IMR-90 (cell line): Measurements from ENCODE around the gene KDM1A. TPM values are rescaled to one million over a fixed set of nuclear protein-coding genes. Genes with fewer than 3 reads are reported as not detected.
A peak's percentile ranks its signal among the peaks of the same experiment; 100 is the strongest.
"Not testable (repeated sequence)": the region's sequence is repeated elsewhere in the genome, so short reads cannot be mapped to it uniquely, and the experiment has no call there.

Source experiments
- ATAC-seq: fragments of 200-7000 bp; cut with Tn5 transposase; 2 replicates; pipeline ENCODE4 v1.9.1; 2020; ENCODE audit warnings: low read depth, mild to moderate bottlenecking, moderate library complexity
- BruUV-seq: library from RNA; stranded (reverse); fragments of 400-500 nt; replicated peaks from 2 replicates; lab custom pipeline; 2021; lab: Mats Ljungman, UMichigan
- CTCF ChIA-PET: fragments of 300-600 bp; formaldehyde crosslinking; extraction: SDS; loops from one replicate; lab custom pipeline; 2021; ENCODE audit warnings: antibody characterized with exemption; lab: Yijun Ruan, JAX
- POLR2A ChIA-PET: fragments of 300-600 bp; sonication (Branson Sonifier 250); formaldehyde crosslinking; loops from one replicate; lab custom pipeline; 2022; ENCODE audit warnings: antibody characterized with exemption; ENCODE audit not compliant: unreplicated experiment; lab: Charles Lee
- DNase-seq: peaks from one replicate; pipeline ENCODE4 v3.0.0; 2013
- H2AFZ ChIP-seq: replicated peaks from 2 replicates; pipeline ENCODE3; 2013; ENCODE audit warnings: low read length, mild to moderate bottlenecking; ENCODE audit not compliant: poor library complexity
- H2AK5ac ChIP-seq: 2 replicates; pipeline ENCODE4 v1.6.1; 2013; ENCODE audit warnings: low read depth, low read length, inconsistent platforms
- H2AK9ac ChIP-seq: replicated peaks from 2 replicates; pipeline ENCODE3; 2013; ENCODE audit warnings: mild to moderate bottlenecking, low read depth, low read length, moderate library complexity; ENCODE audit not compliant: poor library complexity
- H2BK120ac ChIP-seq: 2 replicates; pipeline ENCODE4 v1.6.1; 2013; ENCODE audit warnings: low read depth, low read length, inconsistent platforms
- H2BK15ac ChIP-seq: 3 replicates; pipeline ENCODE4 v1.6.1; 2013; ENCODE audit warnings: low read depth, low read length, inconsistent platforms
- H2BK20ac ChIP-seq: 2 replicates; pipeline ENCODE4 v1.6.1; 2013; ENCODE audit warnings: low read depth, mild to moderate bottlenecking, inconsistent platforms, low read length, moderate library complexity
- H2BK5ac ChIP-seq: 2 replicates; pipeline ENCODE4 v1.6.1; 2013; ENCODE audit warnings: mild to moderate bottlenecking, low read depth, low read length, inconsistent platforms; ENCODE audit not compliant: poor library complexity, severe bottlenecking
- H3K14ac ChIP-seq: replicated peaks from 2 replicates; pipeline ENCODE4 v1.6.1; 2013; ENCODE audit warnings: low read depth, low read length, inconsistent platforms
- H3K18ac ChIP-seq: 2 replicates; pipeline ENCODE4 v1.6.1; 2013; ENCODE audit warnings: low read depth, low read length, control low read depth
- H3K23ac ChIP-seq: 2 replicates; pipeline ENCODE4 v1.6.1; 2013; ENCODE audit warnings: low read depth, low read length, inconsistent platforms
- H3K27ac ChIP-seq: 2 replicates; pipeline ENCODE4 v1.5.1; 2013; ENCODE audit warnings: mild to moderate bottlenecking, control low read depth, low read length; ENCODE audit not compliant: insufficient read depth
- H3K27me3 ChIP-seq: 2 replicates; pipeline ENCODE4 v1.6.1; 2013; ENCODE audit warnings: low read length; ENCODE audit not compliant: control insufficient read depth, insufficient read depth
- H3K36me3 ChIP-seq: 2 replicates; pipeline ENCODE4 v1.6.1; 2013; ENCODE audit warnings: low read length, mixed read lengths; ENCODE audit not compliant: control insufficient read depth, insufficient read depth
- H3K4ac ChIP-seq: 2 replicates; pipeline ENCODE4 v1.6.1; 2013; ENCODE audit warnings: low read depth, low read length, inconsistent platforms
- H3K4me1 ChIP-seq: 2 replicates; pipeline ENCODE4 v1.6.1; 2013; ENCODE audit warnings: low read length, mixed read lengths; ENCODE audit not compliant: control insufficient read depth, insufficient read depth
- H3K4me2 ChIP-seq: 2 replicates; pipeline ENCODE4 v1.6.1; 2013; ENCODE audit warnings: low read depth, mild to moderate bottlenecking, control low read depth, low read length, moderate library complexity
- H3K4me3 ChIP-seq: 2 replicates; pipeline ENCODE4 v1.5.1; 2013; ENCODE audit warnings: low read depth, mild to moderate bottlenecking, control low read depth, low read length, moderate library complexity; ENCODE audit not compliant: insufficient read depth
- H3K56ac ChIP-seq: 2 replicates; pipeline ENCODE4 v1.6.1; 2013; ENCODE audit warnings: low read length, inconsistent platforms; ENCODE audit not compliant: insufficient read depth; ENCODE audit errors: extremely low read depth
- H3K79me1 ChIP-seq, 2 experiments: 2 replicates each; pipeline ENCODE4 v1.6.1; 2013; ENCODE audit warnings: low read length in 2 of 2, inconsistent platforms in 1 of 2, low read depth in 1 of 2
- H3K9ac ChIP-seq: 2 replicates; pipeline ENCODE4 v1.6.1; 2013; ENCODE audit warnings: low read depth, low read length, control low read depth
- H3K9me1 ChIP-seq: 2 replicates; pipeline ENCODE4 v1.6.1; 2013; ENCODE audit warnings: low read length, inconsistent platforms; ENCODE audit not compliant: insufficient read depth
- H3K9me3 ChIP-seq: 2 replicates; pipeline ENCODE4 v1.6.1; 2013; ENCODE audit warnings: low read length; ENCODE audit not compliant: control insufficient read depth, insufficient read depth
- H4K20me1 ChIP-seq: 2 replicates; pipeline ENCODE4 v1.6.1; 2013; ENCODE audit warnings: low read length, inconsistent platforms; ENCODE audit not compliant: insufficient read depth
- H4K5ac ChIP-seq: 2 replicates; pipeline ENCODE4 v1.6.1; 2013; ENCODE audit warnings: mild to moderate bottlenecking, low read depth, low read length, control low read depth
- H4K8ac ChIP-seq, 2 experiments: 2 replicates each; pipeline ENCODE4 v1.6.1; 2013; ENCODE audit warnings: low read depth in 2 of 2, low read length in 2 of 2, control low read depth in 1 of 2, inconsistent platforms in 1 of 2
- H4K91ac ChIP-seq: 2 replicates; pipeline ENCODE4 v1.6.1; 2013; ENCODE audit warnings: low read depth, low read length, inconsistent platforms; ENCODE audit not compliant: insufficient read depth
- MAFK ChIP-seq: IDR thresholded peaks from 2 replicates; pipeline ENCODE4 v1.6.1; 2012; ENCODE audit warnings: low read depth, low read length, improper control_type of control experiment
- WGBS, 2 experiments: methylation state at CpG; one replicate each; pipeline versions ENCODE4 v1.1.5 to v1.1.7; 2013; ENCODE audit warnings: missing lambda C conversion rate in 2 of 2; ENCODE audit not compliant: insufficient read length in 1 of 2; ENCODE audit errors: extremely low coverage in 2 of 2; 5-methylcytosine and 5-hydroxymethylcytosine counted together
- dilution Hi-C: fragments of 300-500 bp; cut with HindIII; formaldehyde crosslinking; loops from one replicate; pipeline ENCODE4 v1.14.3; 2018; ENCODE audit warnings: low sequenced_read_pairs; ENCODE audit not compliant: unreplicated experiment
- in situ Hi-C: fragments of 300-500 bp; cut with MboI; formaldehyde crosslinking; loops from 3 replicates; pipeline ENCODE4 v1.14.3; 2019; ENCODE audit warnings: low sequenced_read_pairs, inconsistent platforms, mixed read lengths
- intact Hi-C: fragments of 100-400 bp; cut with micrococcal nuclease; formaldehyde crosslinking; loops from 2 replicates; pipeline ENCODE4 v1.10.0; 2022
- polyA plus RNA-seq, 3 experiments: library from polyadenylated mRNA; depleted of rRNA; stranded (reverse); fragments of >200 nt; gene quantifications; 2 replicates each; pipeline ENCODE4 v1.2.3, GENCODE V29; 2012; ENCODE audit warnings: low replicate concordance in 1 of 3
- total RNA-seq: library from RNA; depleted of rRNA; stranded (reverse); fragments of >200 nt; gene quantifications from 2 replicates; pipeline ENCODE4 v1.2.3, GENCODE V29; 2012

Gene KDM1A
- total and polyA plus RNA-seq, 2 of the 4 experiments (the other 2 are of a cell fraction) = 58.7 to 104 TPM

DNA sequence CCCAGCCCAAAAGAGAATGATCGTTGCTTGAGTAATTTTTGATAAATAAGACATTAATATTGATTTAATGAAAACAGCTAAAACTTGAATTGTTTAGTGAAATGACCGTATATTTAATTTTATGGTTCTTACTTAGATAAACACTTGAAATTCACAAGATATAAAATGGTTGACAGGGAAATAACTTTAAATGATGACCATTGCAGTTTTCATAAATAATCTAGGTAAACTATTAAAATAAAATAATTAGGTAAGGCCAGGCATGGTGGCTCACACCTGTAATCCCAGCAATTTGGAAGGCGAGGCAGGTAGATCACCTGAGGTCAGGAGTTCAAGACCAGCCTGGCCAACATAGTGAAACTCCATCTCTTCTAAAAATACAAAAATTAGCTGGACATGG is 26.9 kb upstream of the KDM1A start:
- H4K91ac ChIP-seq, H3K9ac ChIP-seq, ATAC-seq, H4K20me1 ChIP-seq, CTCF ChIA-PET, H3K14ac ChIP-seq, DNase-seq, POLR2A ChIA-PET, H2BK15ac ChIP-seq, H3K36me3 ChIP-seq, H3K56ac ChIP-seq, H3K4ac ChIP-seq, H3K4me3 ChIP-seq, H3K23ac ChIP-seq, H3K79me1 ChIP-seq, H4K5ac ChIP-seq, H2AFZ ChIP-seq, H3K27ac ChIP-seq, H3K18ac ChIP-seq, H2BK20ac ChIP-seq, intact Hi-C loops, BruUV-seq, H2AK5ac ChIP-seq, H3K27me3 ChIP-seq, H2BK5ac ChIP-seq, H3K4me2 ChIP-seq, H3K9me3 ChIP-seq, H2AK9ac ChIP-seq, H3K9me1 ChIP-seq, H3K4me1 ChIP-seq, H4K8ac ChIP-seq, H2BK120ac ChIP-seq, dilution Hi-C loops: not testable (repeated sequence)
- WGBS, 2 experiments = no CpG with 5 or more reads among the region's 3 CpGs
- in situ Hi-C loops = loop anchor here (25.0 kb wide), 1 partner anchor 645 kb away; no protein-coding TSS in a partner anchor
- peak; percentile 65 for TF ChIP-seq MAFK

DNA sequence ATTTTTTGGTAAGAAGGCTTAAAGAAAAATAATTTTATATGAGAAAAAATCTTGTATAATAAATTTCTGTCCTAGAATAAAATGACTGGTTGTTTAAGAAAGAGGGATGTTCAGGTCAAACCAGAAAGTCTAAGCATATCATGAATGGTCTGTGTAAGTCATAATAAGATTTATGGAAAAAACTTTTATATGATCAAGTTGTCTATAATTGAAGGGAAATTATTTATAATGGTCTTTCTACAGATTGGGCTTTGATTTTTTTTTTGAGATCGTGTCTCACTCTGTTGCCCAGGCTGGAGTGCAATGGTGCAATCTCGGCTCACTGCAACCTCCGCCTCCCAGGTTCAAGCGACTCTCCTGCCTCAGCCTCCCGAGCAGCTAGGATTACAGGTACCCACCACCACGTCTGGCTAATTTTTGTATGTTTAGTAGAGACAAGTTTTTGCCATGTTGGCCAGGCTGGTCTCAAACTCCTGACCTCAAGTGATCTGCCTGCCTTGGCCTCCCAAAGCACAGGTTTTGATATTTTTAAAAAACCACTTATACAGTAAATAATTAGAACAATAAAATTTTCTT is 26.0 kb upstream of the KDM1A start:
- H3K36me3 ChIP-seq, H3K27ac ChIP-seq, DNase-seq, H2BK5ac ChIP-seq, POLR2A ChIA-PET, H3K79me1 ChIP-seq, H3K4me3 ChIP-seq, H3K4me1 ChIP-seq, dilution Hi-C loops, H3K23ac ChIP-seq, H4K5ac ChIP-seq, H2AK5ac ChIP-seq, H4K91ac ChIP-seq, H3K4ac ChIP-seq, H2BK120ac ChIP-seq, H4K8ac ChIP-seq, H2BK20ac ChIP-seq, H2BK15ac ChIP-seq, H3K14ac ChIP-seq, intact Hi-C loops, H3K18ac ChIP-seq, H3K9me1 ChIP-seq, H3K9me3 ChIP-seq, H4K20me1 ChIP-seq, H3K4me2 ChIP-seq, ATAC-seq, BruUV-seq, H3K56ac ChIP-seq, H3K9ac ChIP-seq, H3K27me3 ChIP-seq, H2AFZ ChIP-seq, H2AK9ac ChIP-seq: not testable (repeated sequence)
- in situ Hi-C loops = loop anchor here (25.0 kb wide), 1 partner anchor 644 kb away; no protein-coding TSS in a partner anchor
- CTCF ChIA-PET = interaction anchor here (1.1 kb wide), 1 partner anchor 20 kb away, joined by 3 read pairs; no protein-coding TSS in a partner anchor
- 26% methylated on average over 3 of the region's 6 CpGs; no CpG with 5 or more reads in 1 of the 2 experiments for WGBS, 2 experiments
